Epithelial cell of proximal tubule (primary cell): ENCODE results near the gene ATOH1. TPM values are rescaled to one million over a fixed set of nuclear protein-coding genes. Genes with fewer than 3 reads are reported as not detected.
A peak's percentile ranks its signal among the peaks of the same experiment; 100 is the strongest.

Source experiments
- DNase-seq: peaks from one replicate; pipeline ENCODE4 v3.0.0-alpha.2; 2011; ENCODE audit warnings: low read depth
- H3K4me3 ChIP-seq: 2 replicates; pipeline ENCODE4 v1.5.1; 2011; ENCODE audit warnings: low read depth, mild to moderate bottlenecking, low read length
- total RNA-seq: library from RNA; depleted of rRNA; stranded (reverse); fragments of >200 nt; gene quantifications from 2 replicates; pipeline ENCODE4 v1.2.3, GENCODE V29; 2015
- TF ChIP-seq, protein P1 (sequence below): conservative IDR thresholded peaks from 2 replicates; pipeline ENCODE4 v1.5.1; 2012; ENCODE audit warnings: low read depth, mild to moderate bottlenecking, low read length

The ATOH1 gene
- total RNA-seq: not detected in 2 replicates

- no peak for DNase-seq
- H3K4me3 ChIP-seq: peak within 1 kb of the TSS; percentile 39
- TF ChIP-seq, protein P1, sequence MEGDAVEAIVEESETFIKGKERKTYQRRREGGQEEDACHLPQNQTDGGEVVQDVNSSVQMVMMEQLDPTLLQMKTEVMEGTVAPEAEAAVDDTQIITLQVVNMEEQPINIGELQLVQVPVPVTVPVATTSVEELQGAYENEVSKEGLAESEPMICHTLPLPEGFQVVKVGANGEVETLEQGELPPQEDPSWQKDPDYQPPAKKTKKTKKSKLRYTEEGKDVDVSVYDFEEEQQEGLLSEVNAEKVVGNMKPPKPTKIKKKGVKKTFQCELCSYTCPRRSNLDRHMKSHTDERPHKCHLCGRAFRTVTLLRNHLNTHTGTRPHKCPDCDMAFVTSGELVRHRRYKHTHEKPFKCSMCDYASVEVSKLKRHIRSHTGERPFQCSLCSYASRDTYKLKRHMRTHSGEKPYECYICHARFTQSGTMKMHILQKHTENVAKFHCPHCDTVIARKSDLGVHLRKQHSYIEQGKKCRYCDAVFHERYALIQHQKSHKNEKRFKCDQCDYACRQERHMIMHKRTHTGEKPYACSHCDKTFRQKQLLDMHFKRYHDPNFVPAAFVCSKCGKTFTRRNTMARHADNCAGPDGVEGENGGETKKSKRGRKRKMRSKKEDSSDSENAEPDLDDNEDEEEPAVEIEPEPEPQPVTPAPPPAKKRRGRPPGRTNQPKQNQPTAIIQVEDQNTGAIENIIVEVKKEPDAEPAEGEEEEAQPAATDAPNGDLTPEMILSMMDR: no peak
Measured at GRCh38 chr4:93828332-93828994, at the start of gene ATOH1. TSS of gene ATOH1 (plus strand) at chr4:93828753. CDS start at chr4:93828927, 174 bp downstream.

DNA sequence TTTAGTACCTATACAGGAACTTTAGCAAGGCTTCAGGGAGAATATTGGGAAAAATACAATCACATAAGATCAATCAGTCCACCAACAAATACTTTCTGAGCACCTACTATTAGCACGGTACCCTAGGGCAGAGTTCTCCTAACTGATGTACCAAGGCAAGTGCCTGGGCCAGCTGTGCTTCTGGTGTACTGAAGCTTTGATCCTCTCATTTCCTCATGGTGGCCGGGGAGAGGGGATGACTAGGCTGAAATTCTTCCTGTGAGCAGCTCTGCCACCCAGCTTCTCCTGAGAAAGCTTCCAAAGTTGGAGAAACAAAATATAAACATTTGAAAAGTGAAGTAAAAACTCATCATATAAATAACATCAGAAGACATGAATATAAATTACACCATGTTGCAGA, 49.3 kb upstream of the ATOH1 start:
- no peak for DNase-seq
- TF ChIP-seq, protein P1: no peak
- no peak overlapping the region for H3K4me3 ChIP-seq

DNA sequence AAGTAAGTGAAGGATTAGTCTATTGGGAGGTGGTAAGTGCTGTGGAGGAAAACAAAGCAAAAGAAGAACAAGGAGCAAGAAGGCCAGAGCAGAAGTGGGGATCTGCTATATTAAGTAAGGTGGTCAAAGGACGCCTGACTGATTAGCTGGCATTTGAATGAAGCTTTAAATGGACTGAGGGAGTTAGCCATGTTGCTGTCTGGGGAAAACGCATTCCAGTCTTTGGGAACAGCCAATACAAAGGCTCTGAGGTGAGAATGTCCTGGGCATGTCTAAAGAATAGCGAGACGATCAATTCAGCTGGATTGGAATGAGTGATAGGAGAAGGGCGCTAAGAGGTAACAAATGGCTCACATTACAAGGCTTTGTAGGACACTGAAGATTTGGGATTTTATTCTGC, 48.5 kb upstream of the ATOH1 start:
- DNase-seq: no peak
- H3K4me3 ChIP-seq: no peak overlapping the region
- TF ChIP-seq, protein P1: no peak

- TF ChIP-seq, protein P1: no peak
Measured at GRCh38 chr4:93781198-93781597, 47.4 kb upstream of the ATOH1 start.

GRCh38 chr4:93786149-93786548, 42.4 kb upstream of the ATOH1 start:
- no peak for DNase-seq
- TF ChIP-seq, protein P1: no peak
- no peak overlapping the region for H3K4me3 ChIP-seq

More at GRCh38 chr4:93781198-93781597, 47.4 kb upstream of the ATOH1 start:
- H3K4me3 ChIP-seq: no peak overlapping the region
- DNase-seq: no peak

DNA sequence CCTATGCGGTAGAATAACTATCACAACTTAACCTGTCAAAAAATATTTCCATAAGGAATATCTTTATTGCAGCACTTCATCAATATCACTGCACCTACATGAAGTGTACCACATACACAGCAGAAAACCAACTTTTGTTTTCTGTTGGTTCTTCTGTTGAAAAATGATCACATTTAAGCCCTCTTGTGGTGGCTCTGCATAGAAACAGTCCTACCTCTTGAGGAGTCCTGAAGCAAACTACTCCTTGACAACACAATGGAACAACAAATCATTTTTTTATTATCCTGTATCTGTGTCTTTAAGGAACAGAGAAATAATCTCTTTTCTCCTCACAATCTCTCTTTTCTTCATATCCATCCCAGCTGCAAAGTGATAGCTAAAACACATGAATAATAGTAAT, 39.8 kb upstream of the ATOH1 start:
- H3K4me3 ChIP-seq: no peak overlapping the region
- no peak for DNase-seq
- TF ChIP-seq, protein P1: peak; percentile 66
